Measurements from ENCODE around the gene CENPX. TPM values are rescaled to one million over a fixed set of nuclear protein-coding genes. Genes with fewer than 3 reads are reported as not detected.

CENPX gene
- total and polyA plus RNA-seq, 2 of the 13 experiments (the other 11 are each of a cell fraction or from before 2014, with no cell fraction given), result 92.7 to 170 TPM

DNA sequence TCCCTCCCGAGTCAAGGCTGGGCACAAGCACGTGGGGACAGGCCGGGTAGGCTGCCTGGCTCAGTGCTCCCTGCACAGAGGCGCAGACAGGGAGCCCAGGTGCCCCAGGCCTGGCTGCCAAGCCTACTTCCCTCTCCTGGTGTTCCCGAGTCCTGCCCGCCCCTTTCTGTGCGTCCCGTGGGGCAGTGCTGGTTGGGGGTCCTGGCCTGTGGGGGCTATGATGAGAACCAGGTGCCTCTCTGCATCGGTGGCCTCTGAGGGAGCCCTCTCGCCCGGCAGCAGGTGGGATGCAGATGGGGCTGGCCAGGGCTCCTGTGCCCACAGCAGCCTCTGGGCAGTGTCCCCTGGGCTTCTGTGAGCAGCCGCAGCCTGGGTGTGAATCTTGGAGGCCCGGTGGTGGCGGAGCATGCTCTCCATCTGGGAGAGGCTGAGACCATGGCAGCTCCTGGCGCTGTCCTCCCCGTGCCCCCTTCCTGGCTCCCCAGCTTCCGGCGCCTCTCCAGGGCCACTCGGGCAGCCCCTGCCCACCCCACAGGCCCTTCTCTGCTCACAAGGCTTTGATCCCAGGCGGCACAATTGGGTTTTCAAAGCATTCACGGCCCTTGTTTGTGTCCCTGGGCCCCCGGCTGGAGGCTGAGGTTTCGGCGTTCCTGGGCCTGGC lies 7.2 kb downstream of the CENPX start (continued):
- TF ChIP-seq ZBTB7B (CRISPR knock-in tag; IDR thresholded peaks at IDR 0.05) (peak; percentile 64; the same call in 1 of the 2 replicates), ZNF776 (CRISPR knock-in tag; IDR thresholded peaks at IDR 0.05) (no peak), CHD2 (IDR thresholded peaks at IDR 0.05; ENCODE audit: low read depth, low read length) (no peak), ZNF563 (CRISPR knock-in tag; IDR thresholded peaks at IDR 0.05) (no peak), MZF1 (CRISPR knock-in tag; IDR thresholded peaks at IDR 0.05; ENCODE audit: borderline replicate concordance) (no peak), ZNF547 (CRISPR knock-in tag; IDR thresholded peaks at IDR 0.05) (no peak), ZNF546 (CRISPR knock-in tag; conservative IDR thresholded peaks at IDR 0.05) (no peak), RARA (CRISPR knock-in tag; IDR thresholded peaks at IDR 0.05) (peak; percentile 96), ZNF121 (CRISPR knock-in tag; IDR thresholded peaks at IDR 0.05) (no peak), NR1H2 (CRISPR knock-in tag; IDR thresholded peaks at IDR 0.05; ENCODE audit: borderline replicate concordance, low read depth) (no peak), E2F5 (CRISPR knock-in tag; conservative IDR thresholded peaks at IDR 0.05) (no peak), AKAP8 (CRISPR knock-in tag; IDR thresholded peaks at IDR 0.05) (no peak; the same call in 1 of the 2 replicates), ZNF331 (CRISPR knock-in tag; IDR thresholded peaks at IDR 0.05) (no peak), GATAD2A (CRISPR knock-in tag; IDR thresholded peaks at IDR 0.05) (peak; percentile 81), IRF2 (CRISPR knock-in tag; IDR thresholded peaks at IDR 0.05) (no peak), NKX3-1 (CRISPR knock-in tag; IDR thresholded peaks at IDR 0.05) (peak; percentile 15; the same call in 1 of the 2 replicates), ZNF879 (CRISPR knock-in tag; IDR thresholded peaks at IDR 0.05) (no peak), ZNF33A (CRISPR knock-in tag; IDR thresholded peaks at IDR 0.05; ENCODE audit: borderline replicate concordance) (no peak), ATF2 (CRISPR knock-in tag; IDR thresholded peaks at IDR 0.05) (no peak), STAT5B (CRISPR knock-in tag; IDR thresholded peaks at IDR 0.05) (no peak), ETV5 (CRISPR knock-in tag; IDR thresholded peaks at IDR 0.05; ENCODE audit: borderline replicate concordance) (peak; percentile 90), FOXA3 (CRISPR knock-in tag; IDR thresholded peaks at IDR 0.05) (peak; percentile 43; the same call in 1 of the 2 replicates), ZSCAN31 (CRISPR knock-in tag; IDR thresholded peaks at IDR 0.05; ENCODE audit: low read depth) (no peak), ZNF124 (CRISPR knock-in tag; IDR thresholded peaks at IDR 0.05) (no peak), ZNF737 (CRISPR knock-in tag; IDR thresholded peaks at IDR 0.05; ENCODE audit: borderline replicate concordance) (no peak), FLYWCH1 (CRISPR knock-in tag; IDR thresholded peaks at IDR 0.05) (no peak), ZNF749 (CRISPR knock-in tag; IDR thresholded peaks at IDR 0.05; ENCODE audit: borderline replicate concordance) (no peak)
- TF ChIP-seq, protein P1, sequence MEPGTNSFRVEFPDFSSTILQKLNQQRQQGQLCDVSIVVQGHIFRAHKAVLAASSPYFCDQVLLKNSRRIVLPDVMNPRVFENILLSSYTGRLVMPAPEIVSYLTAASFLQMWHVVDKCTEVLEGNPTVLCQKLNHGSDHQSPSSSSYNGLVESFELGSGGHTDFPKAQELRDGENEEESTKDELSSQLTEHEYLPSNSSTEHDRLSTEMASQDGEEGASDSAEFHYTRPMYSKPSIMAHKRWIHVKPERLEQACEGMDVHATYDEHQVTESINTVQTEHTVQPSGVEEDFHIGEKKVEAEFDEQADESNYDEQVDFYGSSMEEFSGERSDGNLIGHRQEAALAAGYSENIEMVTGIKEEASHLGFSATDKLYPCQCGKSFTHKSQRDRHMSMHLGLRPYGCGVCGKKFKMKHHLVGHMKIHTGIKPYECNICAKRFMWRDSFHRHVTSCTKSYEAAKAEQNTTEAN (CRISPR knock-in tag; conservative IDR thresholded peaks at IDR 0.05), result peak; percentile 63; the same call in 1 of the 2 replicates

All from HepG2 (cell line).